Activated CD4-positive, alpha-beta T cell treated with anti-CD3 and anti-CD28 coated beads for 24 hours (primary cell): Measurements from ENCODE around the gene PXT1.
A peak's percentile ranks its signal among the peaks of the same experiment; 100 is the strongest.
"Not testable (repeated sequence)": the region's sequence is repeated elsewhere in the genome, so short reads cannot be mapped to it uniquely, and the experiment has no call there.

Source experiments
- DNase-seq, 2 donors: peaks; one replicate each; pipeline ENCODE4 v3.0.0-alpha.2; 2020; ENCODE audit warnings: low read depth in 2 of 2

Gene PXT1

DNA sequence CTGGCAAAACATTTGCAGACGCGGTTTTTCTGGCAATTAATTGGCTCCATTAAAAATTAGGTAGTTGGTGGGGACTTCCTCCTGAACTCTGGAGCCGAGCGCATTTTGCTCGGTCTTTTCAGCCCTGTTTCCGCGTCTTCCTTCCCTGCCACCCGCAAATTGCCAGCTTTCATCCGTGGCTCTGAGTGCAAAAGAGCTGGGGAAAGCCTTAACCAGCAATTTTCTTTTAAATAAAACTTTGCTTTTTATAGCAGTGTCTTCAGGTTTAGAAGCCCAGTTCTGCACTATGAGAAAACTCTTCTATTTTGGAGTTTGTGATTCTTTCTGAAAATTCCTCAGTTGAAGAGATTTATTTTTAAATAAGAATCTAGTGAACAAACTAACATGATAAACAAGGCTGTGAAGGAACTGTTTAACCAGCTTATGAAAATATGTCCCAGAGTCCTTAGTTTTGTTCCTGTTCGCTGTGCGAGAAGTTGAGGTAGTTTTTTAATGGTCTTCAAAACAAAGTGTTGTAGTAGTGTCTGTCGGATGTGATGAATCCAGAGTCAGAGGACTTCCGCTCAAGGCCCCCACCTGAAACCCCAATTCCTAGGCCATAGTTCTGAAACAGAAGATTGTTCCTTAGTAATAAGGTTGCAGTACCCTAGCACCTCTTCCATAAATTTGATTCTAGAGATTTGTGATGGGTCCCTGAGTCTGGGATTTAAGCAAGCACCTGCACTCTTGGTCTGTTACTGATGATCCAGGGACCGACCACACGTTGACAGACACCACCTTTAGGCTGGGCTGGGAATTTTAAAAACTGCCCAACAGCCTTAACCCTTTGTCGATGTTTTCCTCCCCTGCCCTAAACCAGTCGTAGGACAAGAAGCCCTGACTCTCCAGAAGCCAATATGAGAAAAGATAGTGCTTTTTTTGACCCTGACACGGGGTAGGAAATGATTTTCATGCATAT is 1.1 kb upstream of the PXT1 start:
- DNase-seq, result no peak

GRCh38 chr6:36442103-36442670 is 467 bp downstream of the PXT1 start:
- no peak for DNase-seq

DNA sequence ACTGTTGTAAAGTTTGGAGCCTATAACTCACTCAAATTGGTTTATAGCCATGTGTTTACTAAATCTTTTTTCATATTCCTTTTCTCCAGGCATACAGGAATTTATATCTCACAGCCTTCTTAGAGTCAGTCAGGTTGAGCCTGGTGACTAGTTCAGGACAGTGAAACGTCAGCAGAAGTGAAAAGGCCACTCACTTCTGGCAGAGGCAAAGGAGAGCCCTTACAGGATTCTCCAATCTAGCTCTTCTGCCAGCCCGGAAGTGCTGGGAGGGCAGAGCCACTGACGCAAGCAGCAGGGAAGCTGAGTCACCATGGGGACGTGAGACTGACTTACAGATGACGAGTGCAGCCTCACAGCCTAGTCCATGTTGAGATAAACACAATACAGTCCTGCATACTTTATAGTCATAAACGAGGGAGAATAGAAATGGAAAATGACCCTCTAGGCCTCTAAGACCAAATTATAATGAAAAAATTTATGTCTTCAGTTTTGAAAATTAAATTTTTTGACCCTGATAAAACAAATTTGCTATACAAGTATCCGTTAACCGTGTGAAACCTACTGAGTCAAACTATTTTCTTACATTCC is 1.3 kb downstream of the PXT1 start:
- DNase-seq, result peak; percentile 68 to 72

- no peak for DNase-seq
Observed at GRCh38 chr6:36436466-36436865, 6.2 kb downstream of the PXT1 start.

DNA sequence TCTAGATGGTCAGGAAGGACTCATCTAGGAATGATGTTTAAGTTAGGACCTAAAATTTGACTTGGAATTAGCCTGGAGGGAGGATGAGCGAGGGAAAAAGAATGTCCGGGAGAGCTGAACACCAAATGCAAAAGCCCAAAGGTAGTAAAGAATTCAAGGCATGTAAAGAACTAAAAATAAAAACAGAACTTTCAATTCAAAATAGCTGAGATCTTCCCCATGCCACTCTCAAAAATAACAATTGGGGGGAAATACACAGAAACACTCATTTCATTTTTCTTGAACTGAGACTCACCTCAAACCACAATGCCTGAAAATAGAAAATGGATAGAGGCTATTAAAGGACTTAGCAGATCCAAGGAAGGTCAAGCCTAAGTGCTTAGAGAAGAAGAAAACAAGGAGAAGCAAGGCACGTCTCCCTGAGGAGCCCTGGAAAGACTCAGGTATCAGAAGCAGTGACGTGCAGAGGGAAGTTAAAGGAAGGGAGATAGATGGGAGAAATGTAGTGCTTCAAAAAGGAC is 10.4 kb downstream of the PXT1 start:
- no peak for DNase-seq

- no peak for DNase-seq
Observed at GRCh38 chr6:36431197-36431596, 11.5 kb downstream of the PXT1 start.

- no peak for DNase-seq
Observed at GRCh38 chr6:36430351-36430750, 12.3 kb downstream of the PXT1 start.

- DNase-seq, result no peak
Observed at GRCh38 chr6:36428911-36429310, 13.7 kb downstream of the PXT1 start.

- no peak for DNase-seq
Observed at GRCh38 chr6:36426622-36427021, 16.0 kb downstream of the PXT1 start.

GRCh38 chr6:36423101-36423824 is 19.4 kb downstream of the PXT1 start:
- DNase-seq, result peak; percentile 97

DNA sequence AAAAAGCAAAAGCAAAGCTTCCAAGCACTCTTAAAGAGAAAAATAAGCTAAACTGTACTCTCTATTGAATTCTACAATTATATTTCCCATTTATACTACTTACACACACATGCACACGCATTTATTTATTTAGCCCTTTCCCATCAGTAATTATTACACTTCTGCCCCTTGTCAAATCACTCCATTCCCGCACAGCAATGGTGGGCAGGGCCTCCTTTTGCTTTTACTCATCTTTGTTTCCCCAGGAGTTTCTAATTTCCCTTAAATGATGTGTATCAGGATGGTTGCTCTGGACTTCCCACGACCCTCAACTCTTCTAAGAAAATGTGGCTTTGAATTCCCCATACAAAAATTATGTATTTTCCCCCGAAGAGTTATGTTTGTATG is 19.9 kb downstream of the PXT1 start:
- DNase-seq, result no peak

GRCh38 chr6:36419310-36419709 is 23.3 kb downstream of the PXT1 start:
- no peak for DNase-seq

DNA sequence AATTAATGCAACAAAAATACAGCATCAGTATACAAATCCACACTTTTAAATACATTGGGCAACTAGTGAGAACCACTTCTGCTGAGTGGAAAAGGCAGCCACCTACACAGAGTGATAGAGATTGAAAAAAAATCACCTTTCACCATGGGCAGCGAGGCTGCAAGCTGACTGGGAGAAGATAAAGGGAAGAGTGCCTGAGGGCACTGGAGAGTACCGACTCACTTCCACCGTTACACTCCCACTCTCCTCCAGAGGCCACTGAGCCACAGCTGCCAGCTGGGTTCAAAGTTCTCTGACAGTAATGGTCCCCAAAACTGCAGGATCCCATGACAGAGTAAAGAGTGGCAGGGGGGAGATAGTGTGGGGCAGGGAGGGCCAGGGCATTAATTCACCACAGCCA is 24.1 kb downstream of the PXT1 start:
- DNase-seq, result no peak

DNA sequence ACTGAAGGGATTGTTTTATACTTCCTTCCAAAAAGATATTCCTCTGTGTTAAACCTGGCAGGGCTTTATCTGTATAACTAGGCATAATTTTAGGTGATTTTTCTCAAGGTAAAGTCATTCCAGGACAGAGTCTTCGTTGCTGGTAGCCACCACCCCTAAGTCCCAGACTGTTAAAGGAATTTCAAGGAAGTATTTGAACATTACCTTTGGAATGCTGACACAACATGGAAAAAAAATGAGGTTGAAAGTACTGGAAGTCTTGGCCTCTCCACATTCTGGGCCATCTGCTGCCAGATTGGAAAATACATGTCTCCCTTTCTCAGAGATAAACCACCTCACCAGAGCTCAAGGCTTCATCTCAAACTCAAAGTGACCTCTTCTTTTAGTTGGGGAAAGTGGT is 28.2 kb downstream of the PXT1 start:
- no peak for DNase-seq

GRCh38 chr6:36413489-36414480 is 28.9 kb downstream of the PXT1 start:
- no peak for DNase-seq

DNA sequence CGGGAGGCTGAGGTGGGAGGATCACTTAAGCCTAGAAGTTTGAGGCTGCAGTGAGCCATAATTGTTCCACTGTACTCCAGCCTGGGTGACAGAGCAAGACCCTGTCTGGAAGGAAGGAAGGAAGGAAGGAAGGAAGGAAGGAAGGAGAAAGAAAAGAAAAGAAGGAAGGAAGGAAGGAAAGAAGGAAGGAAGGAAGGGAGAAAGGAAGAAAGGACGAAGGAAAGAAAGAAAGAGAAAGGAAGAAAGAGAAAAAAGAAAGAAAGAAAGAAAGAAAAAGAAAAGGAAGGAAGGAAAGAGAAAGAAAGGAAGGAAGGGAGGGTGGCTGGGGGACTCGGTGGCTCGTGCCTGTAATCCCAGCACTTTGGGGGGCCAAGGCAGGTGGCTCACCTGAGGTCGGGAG is 32.9 kb downstream of the PXT1 start:
- DNase-seq, result not testable (repeated sequence)

- no peak for DNase-seq
Observed at GRCh38 chr6:36404164-36404563, 38.5 kb downstream of the PXT1 start.

- DNase-seq, result no peak
Observed at GRCh38 chr6:36402481-36402880, 40.2 kb downstream of the PXT1 start.

DNA sequence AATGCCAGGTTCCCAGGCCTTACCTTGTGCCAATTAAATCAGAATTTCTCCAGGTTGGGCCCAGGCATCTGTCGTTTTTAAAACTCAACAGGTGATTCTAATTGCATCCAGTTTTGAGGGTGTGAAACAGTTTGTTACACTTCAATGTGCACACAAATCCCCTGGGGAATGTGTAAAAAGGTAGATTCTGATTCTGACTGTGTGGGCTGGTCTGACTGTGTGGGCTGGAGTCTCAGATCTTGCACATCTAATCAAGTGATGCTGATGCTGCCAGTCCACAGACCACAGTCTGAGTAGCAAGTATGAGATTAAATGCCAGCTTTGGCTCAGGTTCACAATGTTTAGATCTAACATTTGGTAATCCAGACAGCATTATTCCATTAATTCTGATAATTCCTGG is 42.7 kb downstream of the PXT1 start:
- DNase-seq, result no peak

DNA sequence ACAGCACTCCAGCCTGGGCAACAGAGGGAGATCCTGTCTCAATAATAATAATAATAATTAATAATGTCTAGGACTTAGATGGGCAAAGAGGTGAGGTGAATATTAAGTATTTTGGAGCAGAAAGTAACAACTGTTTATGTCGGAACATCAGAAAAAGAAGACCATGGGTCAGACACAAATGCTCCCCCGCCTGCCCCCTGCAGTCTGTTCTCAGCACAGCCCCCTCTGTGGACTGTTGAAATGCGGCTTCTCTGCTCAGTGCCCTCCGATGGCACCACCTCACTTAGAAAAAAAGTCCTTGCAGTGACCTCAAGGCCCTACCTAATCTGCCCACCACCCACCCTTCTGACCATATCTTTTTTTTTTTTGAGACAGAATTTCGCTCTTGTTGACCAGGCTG is 50.0 kb downstream of the PXT1 start:
- DNase-seq, result no peak

- no peak for DNase-seq
Observed at GRCh38 chr6:36389353-36389752, 53.3 kb downstream of the PXT1 start.
